Keratinocyte (primary cell): Measurements from ENCODE around the gene FHL3.
A peak's percentile ranks its signal among the peaks of the same experiment; 100 is the strongest.

Experiments
- EZH2 ChIP-seq: IDR thresholded peaks from one replicate; pipeline ENCODE4 v1.6.1; 2012; ENCODE audit warnings: inconsistent platforms, mild to moderate bottlenecking, low read length, moderate library complexity
- TF ChIP-seq, protein P1 (sequence below), 3 experiments: IDR thresholded peaks in 1 of 3; conservative IDR thresholded peaks in 1 of 3; optimal IDR thresholded peaks in 1 of 3; 2 replicates in 2 of 3; 3 replicates in 1 of 3; pipeline versions ENCODE3 to v1.5.1; 2011; ENCODE audit warnings: low read length in 3 of 3, mild to moderate bottlenecking in 3 of 3, moderate library complexity in 2 of 3, control low read depth in 1 of 3, inconsistent platforms in 1 of 3; ENCODE audit not compliant: insufficient read depth in 2 of 3; ENCODE audit errors: extremely low read depth in 1 of 3

DNA sequence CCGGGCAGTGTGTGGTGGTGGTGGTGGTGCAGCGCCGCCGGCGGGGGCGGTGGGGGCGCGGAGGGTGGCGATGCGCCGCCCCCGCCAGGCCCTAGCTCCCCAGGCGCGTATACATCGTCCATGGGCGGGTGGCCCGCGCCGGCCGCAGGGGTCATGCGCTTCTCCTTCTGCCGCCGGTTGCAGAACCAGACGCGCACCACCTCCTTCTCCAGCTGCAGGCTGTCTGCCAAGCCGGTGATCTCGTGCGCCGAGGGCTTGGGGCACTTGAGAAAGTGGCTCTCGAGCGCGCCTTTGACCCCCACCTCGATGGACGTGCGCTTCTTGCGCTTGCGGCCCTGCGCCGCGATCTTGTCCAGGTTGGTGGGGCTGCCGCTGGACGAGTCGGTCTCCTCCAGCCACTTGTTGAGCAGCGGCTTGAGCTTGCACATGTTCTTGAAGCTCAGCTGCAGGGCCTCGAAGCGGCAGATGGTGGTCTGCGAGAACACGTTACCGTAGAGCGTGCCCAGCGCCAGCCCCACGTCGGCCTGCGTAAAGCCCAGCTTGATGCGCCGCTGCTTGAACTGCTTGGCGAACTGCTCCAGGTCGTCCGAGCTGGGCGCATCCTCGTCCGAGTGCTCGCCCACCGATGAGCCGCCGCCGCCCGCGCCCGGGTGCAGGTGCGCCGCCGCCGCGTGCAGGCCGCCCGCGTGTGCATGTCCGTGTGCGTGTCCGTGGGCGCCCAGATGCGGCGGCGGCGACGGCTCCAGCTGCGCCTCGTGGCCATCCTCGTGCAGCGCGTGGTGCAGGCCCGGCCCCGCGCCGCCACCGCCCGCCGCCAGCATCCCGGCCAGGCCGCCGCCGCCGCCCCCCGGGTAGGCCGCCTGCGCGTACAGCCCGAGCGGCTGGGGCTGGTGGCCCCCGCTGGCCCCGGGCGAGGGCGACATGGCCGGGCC is 40.4 kb upstream of the FHL3 start:
- TF ChIP-seq, protein P1, sequence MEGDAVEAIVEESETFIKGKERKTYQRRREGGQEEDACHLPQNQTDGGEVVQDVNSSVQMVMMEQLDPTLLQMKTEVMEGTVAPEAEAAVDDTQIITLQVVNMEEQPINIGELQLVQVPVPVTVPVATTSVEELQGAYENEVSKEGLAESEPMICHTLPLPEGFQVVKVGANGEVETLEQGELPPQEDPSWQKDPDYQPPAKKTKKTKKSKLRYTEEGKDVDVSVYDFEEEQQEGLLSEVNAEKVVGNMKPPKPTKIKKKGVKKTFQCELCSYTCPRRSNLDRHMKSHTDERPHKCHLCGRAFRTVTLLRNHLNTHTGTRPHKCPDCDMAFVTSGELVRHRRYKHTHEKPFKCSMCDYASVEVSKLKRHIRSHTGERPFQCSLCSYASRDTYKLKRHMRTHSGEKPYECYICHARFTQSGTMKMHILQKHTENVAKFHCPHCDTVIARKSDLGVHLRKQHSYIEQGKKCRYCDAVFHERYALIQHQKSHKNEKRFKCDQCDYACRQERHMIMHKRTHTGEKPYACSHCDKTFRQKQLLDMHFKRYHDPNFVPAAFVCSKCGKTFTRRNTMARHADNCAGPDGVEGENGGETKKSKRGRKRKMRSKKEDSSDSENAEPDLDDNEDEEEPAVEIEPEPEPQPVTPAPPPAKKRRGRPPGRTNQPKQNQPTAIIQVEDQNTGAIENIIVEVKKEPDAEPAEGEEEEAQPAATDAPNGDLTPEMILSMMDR (optimal IDR thresholded peaks at IDR 0.05 in 1 of 3, IDR thresholded peaks at IDR 0.05 in 1 of 3, conservative IDR thresholded peaks at IDR 0.05 in 1 of 3; ENCODE audit: extremely low read depth in 1 of 3, insufficient read depth in 2 of 3, low read length in 3 of 3): no peak
- peak; percentile 100 for TF ChIP-seq EZH2
